Measurements from ENCODE around the gene TIMMDC1.
A peak's percentile ranks its signal among the peaks of the same experiment; 100 is the strongest.

Gene TIMMDC1

GRCh38 chr3:119570229-119570628 lies 71.9 kb downstream of the TIMMDC1 start:
- H2BK5ac ChIP-seq (ENCODE audit: low read depth, low read length, poor library complexity), result no peak overlapping the region

DNA sequence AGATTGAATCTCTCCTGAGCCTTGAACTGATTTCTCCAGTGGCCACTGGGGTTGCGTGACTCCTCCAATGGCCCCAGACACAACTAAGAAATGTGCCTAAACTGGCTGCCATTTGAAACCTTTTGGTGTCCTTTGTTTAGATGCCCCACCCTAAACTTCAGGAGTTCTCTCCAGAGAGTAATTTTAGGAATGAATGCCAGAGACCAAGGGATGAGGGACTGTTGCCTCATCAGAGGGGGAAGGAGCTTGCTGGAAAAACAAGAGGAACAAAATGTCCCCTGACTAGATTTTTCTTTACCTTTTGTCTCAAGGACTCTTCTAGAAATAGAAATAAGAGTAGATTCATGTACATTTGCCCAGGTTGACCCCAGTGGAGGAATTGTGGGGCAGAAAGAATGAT lies 72.9 kb downstream of the TIMMDC1 start:
- Histone ChIP-seq H4K12ac (ENCODE audit: low read depth, low read length) (no peak overlapping the region), H3K4ac (ENCODE audit: low read depth, low read length) (no peak overlapping the region), H3K4me2 (ENCODE audit: low read length) (no peak overlapping the region), H3K9ac (ENCODE audit: low read length) (no peak overlapping the region), H3K9me3 (ENCODE audit: insufficient read depth, low read depth, low read length) (no peaks in the 10 kb centered on the region), H2BK12ac (ENCODE audit: low read length) (no peak overlapping the region), H3K4me1 (ENCODE audit: control insufficient read depth in 1 of 2, insufficient read depth in 2 of 2, low read length in 2 of 2) (peaks cover 0 to 3% of the 10 kb centered on the region in 2 experiments), H4K8ac (ENCODE audit: low read depth, low read length) (no peak overlapping the region), H3K14ac (ENCODE audit: low read length) (no peak overlapping the region), H2BK5ac (ENCODE audit: low read depth, low read length, poor library complexity) (no peak overlapping the region), H3K27me3 (ENCODE audit: insufficient read depth, low read length) (no peaks in the 10 kb centered on the region), H3K23ac (ENCODE audit: low read length) (no peak overlapping the region), H3K27ac (ENCODE audit: low read depth, low read length) (no peak overlapping the region), H3K18ac (ENCODE audit: low read length) (no peak overlapping the region), H4K91ac (ENCODE audit: low read depth, low read length) (no peak overlapping the region), H3K79me1 (ENCODE audit: low read length) (no peaks in the 10 kb centered on the region), H2AFZ (ENCODE audit: insufficient read depth, low read length, poor library complexity) (no peak overlapping the region), H3K4me3 (ENCODE audit: low read depth, low read length) (no peak overlapping the region), H2AK5ac (ENCODE audit: low read length) (no peak overlapping the region), H3K79me2 (ENCODE audit: control insufficient read depth, insufficient read depth, low read length, poor library complexity) (no peaks in the 10 kb centered on the region), H3K36me3 (ENCODE audit: control insufficient read depth in 1 of 2, insufficient read depth in 2 of 2, low read length in 2 of 2) (no peaks in the 10 kb centered on the region), H2BK120ac (ENCODE audit: insufficient read depth, low read length, poor library complexity) (no peak overlapping the region)
- peak; percentile 89 to 98 for DNase-seq
- no CpG with 5 or more reads among the region's 1 CpG for WGBS (ENCODE audit: extremely low coverage, insufficient coverage, insufficient read length)

More at GRCh38 chr3:119570229-119570628, 71.9 kb downstream of the TIMMDC1 start:
- Histone ChIP-seq H3K9ac (ENCODE audit: low read length) (no peak overlapping the region), H2BK120ac (ENCODE audit: insufficient read depth, low read length, poor library complexity) (no peak overlapping the region), H2AFZ (ENCODE audit: insufficient read depth, low read length, poor library complexity) (no peak overlapping the region), H3K27ac (ENCODE audit: low read depth, low read length) (no peak overlapping the region), H3K14ac (ENCODE audit: low read length) (no peak overlapping the region), H3K79me2 (ENCODE audit: control insufficient read depth, insufficient read depth, low read length, poor library complexity) (no peaks in the 10 kb centered on the region), H3K23ac (ENCODE audit: low read length) (no peak overlapping the region), H4K12ac (ENCODE audit: low read depth, low read length) (no peak overlapping the region), H3K18ac (ENCODE audit: low read length) (no peak overlapping the region), H3K27me3 (ENCODE audit: insufficient read depth, low read length) (no peaks in the 10 kb centered on the region), H2AK5ac (ENCODE audit: low read length) (no peak overlapping the region), H4K91ac (ENCODE audit: low read depth, low read length) (no peak overlapping the region), H3K4me3 (ENCODE audit: low read depth, low read length) (no peak overlapping the region), H3K4me2 (ENCODE audit: low read length) (no peak overlapping the region), H4K8ac (ENCODE audit: low read depth, low read length) (no peak overlapping the region), H2BK12ac (ENCODE audit: low read length) (no peak overlapping the region), H3K36me3 (ENCODE audit: control insufficient read depth in 1 of 2, insufficient read depth in 2 of 2, low read length in 2 of 2) (no peaks in the 10 kb centered on the region), H3K4me1 (ENCODE audit: control insufficient read depth in 1 of 2, insufficient read depth in 2 of 2, low read length in 2 of 2) (peaks cover 0 to 3% of the 10 kb centered on the region in 2 experiments), H3K4ac (ENCODE audit: low read depth, low read length) (no peak overlapping the region), H3K79me1 (ENCODE audit: low read length) (no peaks in the 10 kb centered on the region), H3K9me3 (ENCODE audit: insufficient read depth, low read depth, low read length) (no peaks in the 10 kb centered on the region)
- DNase-seq, result peak in 1 of 2 donors; percentile 41
- no CpG with 5 or more reads among the region's 5 CpGs for WGBS (ENCODE audit: extremely low coverage, insufficient coverage, insufficient read length)

- H4K91ac ChIP-seq (ENCODE audit: low read depth, low read length), result no peak overlapping the region
- no peak overlapping the region for H3K9ac ChIP-seq (ENCODE audit: low read length)
- no CpG with 5 or more reads among the region's 5 CpGs for WGBS (ENCODE audit: extremely low coverage, insufficient coverage, insufficient read length)
- peaks cover 0 to 3% of the 10 kb centered on the region in 2 experiments for H3K4me1 ChIP-seq (ENCODE audit: control insufficient read depth in 1 of 2, insufficient read depth in 2 of 2, low read length in 2 of 2)
- H3K4ac ChIP-seq (ENCODE audit: low read depth, low read length), result no peak overlapping the region
- no peaks in the 10 kb centered on the region for H3K79me2 ChIP-seq (ENCODE audit: control insufficient read depth, insufficient read depth, low read length, poor library complexity)
- no peak overlapping the region for H3K18ac ChIP-seq (ENCODE audit: low read length)
- H2BK120ac ChIP-seq (ENCODE audit: insufficient read depth, low read length, poor library complexity), result peak overlapping the region; percentile 35
- H3K4me2 ChIP-seq (ENCODE audit: low read length), result no peak overlapping the region
- H3K27me3 ChIP-seq (ENCODE audit: insufficient read depth, low read length), result no peaks in the 10 kb centered on the region
- H4K12ac ChIP-seq (ENCODE audit: low read depth, low read length), result no peak overlapping the region
- H3K27ac ChIP-seq (ENCODE audit: low read depth, low read length), result no peak overlapping the region
- H2AK5ac ChIP-seq (ENCODE audit: low read length), result no peak overlapping the region
- H2BK5ac ChIP-seq (ENCODE audit: low read depth, low read length, poor library complexity), result no peak overlapping the region
- H3K4me3 ChIP-seq (ENCODE audit: low read depth, low read length), result no peak overlapping the region
- H4K8ac ChIP-seq (ENCODE audit: low read depth, low read length), result no peak overlapping the region
- no peak overlapping the region for H2AFZ ChIP-seq (ENCODE audit: insufficient read depth, low read length, poor library complexity)
- H3K14ac ChIP-seq (ENCODE audit: low read length), result no peak overlapping the region
- H3K79me1 ChIP-seq (ENCODE audit: low read length), result no peaks in the 10 kb centered on the region
- no peak overlapping the region for H3K23ac ChIP-seq (ENCODE audit: low read length)
- no peaks in the 10 kb centered on the region for H3K36me3 ChIP-seq (ENCODE audit: control insufficient read depth in 1 of 2, insufficient read depth in 2 of 2, low read length in 2 of 2)
- DNase-seq, result peak; percentile 65 to 68
- H3K9me3 ChIP-seq (ENCODE audit: insufficient read depth, low read depth, low read length), result no peaks in the 10 kb centered on the region
- no peak overlapping the region for H2BK12ac ChIP-seq (ENCODE audit: low read length)
These were observed 73.3 kb downstream of the TIMMDC1 start for GRCh38 chr3:119571688-119572087.
